Measurements from ENCODE around the gene LEMD1.
"Not testable (repeated sequence)": the region's sequence is repeated elsewhere in the genome, so short reads cannot be mapped to it uniquely, and the experiment has no call there.

Gene LEMD1

DNA sequence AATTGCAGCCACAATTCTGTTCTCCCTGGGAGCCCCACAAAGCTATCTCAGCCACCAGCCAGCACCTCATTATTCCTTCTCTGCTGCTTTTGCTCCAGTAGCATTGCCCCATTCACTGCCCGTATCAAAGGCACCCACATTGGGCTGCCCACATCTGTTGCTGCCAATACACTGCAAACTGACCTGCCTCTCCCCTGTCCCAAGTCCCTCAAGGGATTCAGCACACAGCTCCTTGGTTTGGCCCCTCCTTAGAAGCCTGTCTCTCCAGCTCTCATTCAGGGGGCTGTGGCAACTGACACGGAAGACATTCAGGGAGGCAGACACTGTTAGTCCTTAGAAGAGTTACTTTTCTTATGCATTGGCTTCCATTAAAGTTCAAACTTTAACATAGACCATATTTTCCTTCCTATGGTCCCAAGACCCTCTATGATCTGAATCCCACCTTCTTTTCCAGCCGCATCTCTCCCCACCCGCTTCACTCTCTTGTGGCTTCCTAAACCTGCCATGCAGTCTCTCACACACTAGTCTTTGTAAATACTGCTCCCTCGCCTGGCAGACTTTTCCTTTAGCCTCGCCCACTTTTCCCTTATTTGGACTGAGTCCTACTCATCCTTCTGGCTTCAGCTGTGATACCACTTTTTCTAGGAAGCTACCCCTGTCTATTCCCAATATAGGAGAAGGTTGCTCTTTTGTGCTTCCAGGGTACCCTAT is 45.9 kb downstream of the LEMD1 start:
- Histone ChIP-seq H2AFZ (ENCODE audit: low read depth, low read length) (peak overlapping the region; percentile 54), H3K9me3 (ENCODE audit: low read length) (no peaks in the 10 kb centered on the region), H3K27me3 (ENCODE audit: insufficient read depth, low read length) (peaks cover 20% of the 10 kb centered on the region), H3K36me3 (ENCODE audit: insufficient read depth, low read length) (no peaks in the 10 kb centered on the region), H3K4me1 (ENCODE audit: insufficient read depth, low read length) (peaks cover 20% of the 10 kb centered on the region), H3K4me3 (ENCODE audit: low read length) (no peak overlapping the region)

DNA sequence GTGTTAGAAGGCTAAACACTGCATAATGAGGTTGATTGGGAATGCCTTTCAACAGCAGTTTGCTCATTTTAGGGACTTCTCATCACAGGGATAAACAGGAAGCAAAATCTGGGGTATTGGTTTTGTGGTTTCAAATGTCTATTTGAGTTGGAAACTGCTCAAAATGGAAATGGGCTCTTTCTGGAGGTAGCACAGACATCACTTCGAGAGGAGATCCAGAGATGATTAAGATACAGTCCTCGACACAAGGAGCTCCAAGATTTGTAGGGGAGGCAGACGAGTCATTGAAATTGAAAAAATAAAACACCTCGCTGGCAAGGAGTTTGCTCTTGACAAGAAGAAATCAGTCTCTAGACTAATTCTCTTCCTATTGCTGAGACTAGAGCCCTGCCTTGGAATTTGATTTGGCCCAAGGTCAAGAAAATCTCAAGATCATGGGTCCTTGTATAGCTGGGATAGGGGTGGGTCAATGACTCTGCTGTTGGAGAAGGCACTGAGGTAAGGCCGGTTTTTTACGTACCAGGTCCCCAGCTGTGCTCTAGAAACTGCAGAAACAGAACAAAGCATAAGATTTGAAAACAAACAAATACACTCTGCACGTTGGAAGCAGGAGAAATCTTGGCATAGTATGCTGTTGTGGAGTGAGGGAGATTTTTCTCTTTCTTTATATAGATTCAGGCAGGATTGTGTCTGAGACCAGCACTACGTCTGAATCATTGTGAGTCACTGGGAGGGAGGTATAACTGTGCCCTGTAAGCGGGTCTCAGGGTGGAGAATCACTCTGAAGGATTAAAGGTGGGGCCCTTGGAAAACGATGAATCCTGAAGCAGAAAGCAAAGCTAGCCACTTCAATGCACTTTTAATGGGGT is 47.4 kb downstream of the LEMD1 start:
- Histone ChIP-seq H3K27me3 (ENCODE audit: insufficient read depth, low read length) (peaks cover 27% of the 10 kb centered on the region), H2AFZ (ENCODE audit: low read depth, low read length) (no peak overlapping the region), H3K4me3 (ENCODE audit: low read length) (no peak overlapping the region), H3K4me1 (ENCODE audit: insufficient read depth, low read length) (peaks cover 20% of the 10 kb centered on the region), H3K36me3 (ENCODE audit: insufficient read depth, low read length) (no peaks in the 10 kb centered on the region), H3K9me3 (ENCODE audit: low read length) (no peaks in the 10 kb centered on the region)

DNA sequence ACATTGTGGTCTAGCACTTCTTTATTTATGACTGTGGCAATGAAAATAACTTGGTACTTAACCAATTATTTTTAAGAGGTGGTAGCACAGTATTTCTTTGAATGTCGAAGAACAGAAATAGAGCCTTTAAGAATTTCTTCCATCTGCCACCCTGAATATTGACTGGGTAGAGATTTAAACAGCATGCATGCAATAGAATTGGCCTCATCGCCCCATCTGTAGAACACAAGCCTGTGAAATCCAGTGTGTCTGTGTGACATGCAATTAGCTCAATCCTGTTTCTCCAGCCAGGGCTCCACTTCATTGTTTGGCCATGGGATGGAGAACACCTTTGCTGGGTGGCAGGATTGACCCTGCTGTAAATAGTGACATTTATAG is 48.1 kb downstream of the LEMD1 start:
- H3K9me3 ChIP-seq (ENCODE audit: low read length) = no peaks in the 10 kb centered on the region
- no peak overlapping the region for H2AFZ ChIP-seq (ENCODE audit: low read depth, low read length)
- no peaks in the 10 kb centered on the region for H3K36me3 ChIP-seq (ENCODE audit: insufficient read depth, low read length)
- H3K4me1 ChIP-seq (ENCODE audit: insufficient read depth, low read length) = peaks cover 20% of the 10 kb centered on the region
- no peak overlapping the region for H3K4me3 ChIP-seq (ENCODE audit: low read length)
- peaks cover 31% of the 10 kb centered on the region for H3K27me3 ChIP-seq (ENCODE audit: insufficient read depth, low read length)

DNA sequence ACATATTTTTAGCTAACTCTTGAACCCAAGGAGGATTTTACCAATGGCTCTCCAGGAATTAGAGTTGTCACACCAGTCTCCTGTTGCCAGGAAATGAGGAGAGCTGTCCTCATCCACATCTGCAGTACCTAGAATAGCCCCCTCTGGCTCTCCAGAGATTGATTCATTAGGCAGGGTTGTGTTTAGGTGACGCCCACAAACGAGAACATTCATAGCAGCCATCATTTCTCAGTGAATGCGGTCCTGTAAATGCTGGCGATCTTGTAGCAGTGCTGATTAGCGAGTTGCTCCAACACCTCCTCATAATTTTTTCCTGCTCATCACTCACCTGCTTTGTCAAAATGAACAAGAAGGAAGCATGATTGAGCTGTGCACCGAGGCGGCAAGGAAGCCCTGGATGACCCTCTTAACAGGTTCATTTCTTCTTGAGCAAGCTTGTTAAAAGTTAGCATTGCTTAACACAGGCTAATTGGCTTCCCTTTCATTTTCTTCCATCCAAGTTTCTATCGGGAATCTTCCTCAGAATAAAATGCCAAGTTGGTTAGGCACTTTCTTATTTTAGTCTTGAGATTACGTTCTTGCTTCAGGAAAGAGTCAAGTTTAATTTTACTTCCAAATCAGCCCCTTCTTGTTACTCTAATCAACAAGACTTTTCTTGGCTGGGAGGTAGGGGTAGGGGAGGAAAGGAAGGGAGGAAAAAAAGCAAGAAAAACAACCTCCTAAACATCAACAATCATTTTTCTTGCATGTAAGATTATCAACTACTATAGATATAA is 48.6 kb downstream of the LEMD1 start:
- Histone ChIP-seq H3K9me3 (ENCODE audit: low read length) (no peaks in the 10 kb centered on the region), H2AFZ (ENCODE audit: low read depth, low read length) (no peak overlapping the region), H3K4me1 (ENCODE audit: insufficient read depth, low read length) (peaks cover 20% of the 10 kb centered on the region), H3K27me3 (ENCODE audit: insufficient read depth, low read length) (peaks cover 31% of the 10 kb centered on the region), H3K4me3 (ENCODE audit: low read length) (no peak overlapping the region), H3K36me3 (ENCODE audit: insufficient read depth, low read length) (no peaks in the 10 kb centered on the region)

DNA sequence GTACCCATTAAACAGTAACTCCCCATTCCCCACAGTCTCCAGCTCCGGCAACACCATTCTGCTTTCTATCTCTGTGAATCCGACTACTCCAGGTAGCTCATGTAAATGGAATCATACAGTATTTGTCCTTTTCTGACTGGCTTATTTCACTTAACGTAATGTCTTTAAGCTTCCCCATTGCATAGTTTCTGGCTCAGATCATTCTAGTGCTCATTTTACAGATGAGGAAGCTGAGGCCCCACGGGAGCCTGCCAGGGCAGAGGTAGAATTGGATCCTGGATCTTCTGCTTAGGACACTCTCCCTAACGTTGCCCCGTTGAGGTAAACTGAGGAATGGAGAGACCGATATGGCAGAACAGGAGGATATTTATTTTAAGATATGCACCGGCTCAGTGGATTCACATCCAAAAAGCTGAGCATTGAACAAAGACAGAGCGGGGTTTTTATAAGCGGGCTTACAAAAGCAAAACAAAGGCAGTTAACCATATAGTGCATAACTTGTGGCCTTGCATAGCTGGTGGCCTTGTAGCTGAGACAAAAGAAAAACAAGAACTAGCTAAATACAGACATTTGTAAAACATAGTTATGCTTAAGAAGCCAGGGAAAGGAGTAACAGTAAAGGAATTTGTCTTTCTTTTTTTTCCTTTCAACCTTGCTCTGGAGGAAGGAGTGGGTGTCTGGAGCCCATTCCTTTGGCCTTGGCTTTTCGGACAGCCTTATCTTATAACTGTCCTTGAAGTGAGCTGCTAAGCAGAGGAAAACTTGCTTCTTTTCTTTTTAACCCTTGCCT is 49.8 kb downstream of the LEMD1 start:
- Histone ChIP-seq H2AFZ (ENCODE audit: low read depth, low read length) (no peak overlapping the region), H3K4me3 (ENCODE audit: low read length) (no peak overlapping the region), H3K9me3 (ENCODE audit: low read length) (no peaks in the 10 kb centered on the region), H3K36me3 (ENCODE audit: insufficient read depth, low read length) (no peaks in the 10 kb centered on the region), H3K4me1 (ENCODE audit: insufficient read depth, low read length) (peaks cover 20% of the 10 kb centered on the region), H3K27me3 (ENCODE audit: insufficient read depth, low read length) (peaks cover 31% of the 10 kb centered on the region)

DNA sequence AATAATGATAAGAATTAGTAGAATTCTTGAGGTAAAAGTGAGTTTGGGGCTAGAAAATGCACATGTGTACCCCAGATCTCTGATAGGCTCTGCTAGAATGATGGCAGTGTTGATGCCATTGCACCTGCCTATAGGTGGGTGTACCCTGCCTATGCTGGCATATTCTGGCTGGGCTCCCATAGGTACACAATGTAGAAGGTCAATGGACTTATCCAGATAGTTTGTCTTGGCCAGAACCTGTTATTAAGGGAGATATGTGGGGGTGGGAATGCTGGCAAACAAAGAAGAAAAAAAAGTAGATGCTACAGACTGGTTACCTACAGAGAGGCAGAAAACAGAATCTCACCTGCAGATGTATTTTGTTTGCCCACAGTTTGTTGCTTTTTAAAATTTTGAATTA is 51.1 kb downstream of the LEMD1 start:
- Histone ChIP-seq H3K9me3 (ENCODE audit: low read length) (no peaks in the 10 kb centered on the region), H3K27me3 (ENCODE audit: insufficient read depth, low read length) (peaks cover 33% of the 10 kb centered on the region), H3K4me3 (ENCODE audit: low read length) (no peak overlapping the region), H3K4me1 (ENCODE audit: insufficient read depth, low read length) (peaks cover 22% of the 10 kb centered on the region), H3K36me3 (ENCODE audit: insufficient read depth, low read length) (no peaks in the 10 kb centered on the region), H2AFZ (ENCODE audit: low read depth, low read length) (no peak overlapping the region)

DNA sequence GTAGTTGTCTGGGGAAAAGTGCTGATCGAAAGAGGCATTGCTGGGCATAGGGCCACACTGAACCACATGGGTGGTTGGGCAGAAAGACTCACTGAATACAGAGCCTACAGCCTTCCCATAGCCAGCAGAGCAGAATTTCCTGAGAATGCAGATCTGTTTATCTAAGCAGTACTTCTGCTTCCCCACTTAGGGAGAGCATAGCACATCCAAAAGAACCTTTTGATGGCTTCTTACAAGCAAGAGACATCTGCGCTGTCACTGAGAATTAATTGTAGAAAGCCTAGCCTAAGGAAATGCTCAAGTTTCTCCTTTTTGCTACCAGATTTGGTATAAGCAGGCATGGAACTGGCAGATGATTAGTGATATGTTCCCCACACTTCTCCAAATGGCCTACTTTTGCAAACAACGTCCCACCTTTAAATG is 52.1 kb downstream of the LEMD1 start:
- Histone ChIP-seq H3K36me3 (ENCODE audit: insufficient read depth, low read length) (no peaks in the 10 kb centered on the region), H3K9me3 (ENCODE audit: low read length) (no peaks in the 10 kb centered on the region), H3K27me3 (ENCODE audit: insufficient read depth, low read length) (peaks cover 28% of the 10 kb centered on the region), H3K4me1 (ENCODE audit: insufficient read depth, low read length) (peaks cover 22% of the 10 kb centered on the region), H2AFZ (ENCODE audit: low read depth, low read length) (no peak overlapping the region), H3K4me3 (ENCODE audit: low read length) (no peak overlapping the region)

DNA sequence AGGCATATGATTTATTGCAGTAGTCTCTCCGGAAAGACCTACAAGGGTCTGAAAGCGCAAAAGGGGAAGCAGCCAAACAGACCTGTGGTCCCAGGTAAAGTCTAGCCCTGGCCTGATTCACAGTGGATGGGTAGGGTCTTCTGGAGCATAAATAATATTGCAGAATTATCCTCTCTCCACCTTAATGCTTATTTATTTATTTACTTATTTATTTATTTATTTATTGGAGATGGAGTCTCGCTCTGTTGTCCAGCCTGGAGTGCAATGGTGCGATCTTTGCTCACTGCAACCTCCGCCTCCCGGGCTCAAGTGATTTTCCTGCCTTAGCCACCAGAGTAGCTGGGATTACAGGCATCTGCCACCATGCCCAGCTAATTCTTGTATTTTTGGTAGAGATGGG is 53.4 kb downstream of the LEMD1 start:
- Histone ChIP-seq H3K36me3 (ENCODE audit: insufficient read depth, low read length) (no peaks in the 10 kb centered on the region), H2AFZ (ENCODE audit: low read depth, low read length) (no peak overlapping the region), H3K4me3 (ENCODE audit: low read length) (no peak overlapping the region), H3K27me3 (ENCODE audit: insufficient read depth, low read length) (peaks cover 18% of the 10 kb centered on the region), H3K4me1 (ENCODE audit: insufficient read depth, low read length) (peaks cover 20% of the 10 kb centered on the region), H3K9me3 (ENCODE audit: low read length) (no peaks in the 10 kb centered on the region)

DNA sequence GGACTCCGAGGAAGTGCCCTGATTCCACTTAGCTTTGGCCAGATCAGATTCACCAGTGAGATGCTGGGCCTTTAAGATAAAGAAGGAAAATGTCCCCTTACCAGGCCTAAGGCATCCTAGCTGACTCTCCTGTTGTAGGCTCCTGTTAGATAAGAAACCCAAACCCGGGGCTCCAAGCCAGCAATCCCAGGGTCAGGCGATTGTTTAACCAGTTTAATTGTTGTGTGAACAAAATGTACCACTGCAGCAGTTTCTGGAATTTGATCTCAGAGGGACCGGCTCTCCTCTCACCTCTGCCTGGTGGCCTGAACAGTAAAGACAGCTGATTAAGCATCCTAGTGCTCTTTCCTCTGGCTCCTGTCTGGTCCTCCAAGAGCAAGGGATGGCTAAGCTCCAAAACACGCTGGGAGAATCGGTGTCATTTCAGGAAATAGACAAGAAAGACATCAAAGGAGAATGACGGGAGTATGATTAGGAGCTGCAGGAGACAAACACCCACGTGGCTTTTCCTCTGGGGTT is 55.9 kb downstream of the LEMD1 start:
- H3K4me3 ChIP-seq (ENCODE audit: low read length) = no peak overlapping the region

DNA sequence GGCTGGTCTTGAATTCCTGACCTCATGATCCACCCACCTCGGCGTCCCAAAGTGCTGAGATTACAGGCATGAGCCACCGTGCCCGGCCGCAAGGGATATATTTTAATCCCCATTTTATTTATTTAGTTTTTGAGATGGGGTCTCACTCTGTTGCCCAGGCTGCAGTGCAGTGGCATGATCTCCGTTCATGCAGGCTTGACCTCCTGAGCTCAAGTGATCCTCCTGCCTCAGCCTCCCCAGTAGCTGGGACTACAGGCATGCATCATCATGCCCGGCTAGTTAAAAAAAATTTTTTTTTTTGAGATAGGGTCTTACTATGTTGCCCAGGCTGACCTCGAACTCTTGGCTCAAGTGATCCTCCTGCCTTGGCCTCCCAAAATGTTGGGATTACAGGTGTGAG is 56.8 kb downstream of the LEMD1 start:
- H3K4me1 ChIP-seq (ENCODE audit: insufficient read depth, low read length) = peaks cover 11% of the 10 kb centered on the region
- H2AFZ ChIP-seq (ENCODE audit: low read depth, low read length); H3K9me3 ChIP-seq (ENCODE audit: low read length); H3K4me3 ChIP-seq (ENCODE audit: low read length); H3K36me3 ChIP-seq (ENCODE audit: insufficient read depth, low read length); H3K27me3 ChIP-seq (ENCODE audit: insufficient read depth, low read length): not testable (repeated sequence)

More for the DNA sequence above, 55.9 kb downstream of the LEMD1 start:
- Histone ChIP-seq H3K4me1 (ENCODE audit: insufficient read depth, low read length) (peaks cover 8% of the 10 kb centered on the region), H2AFZ (ENCODE audit: low read depth, low read length) (peak overlapping the region; percentile 46), H3K36me3 (ENCODE audit: insufficient read depth, low read length) (no peaks in the 10 kb centered on the region), H3K9me3 (ENCODE audit: low read length) (no peaks in the 10 kb centered on the region), H3K27me3 (ENCODE audit: insufficient read depth, low read length) (peaks cover 13% of the 10 kb centered on the region)

DNA sequence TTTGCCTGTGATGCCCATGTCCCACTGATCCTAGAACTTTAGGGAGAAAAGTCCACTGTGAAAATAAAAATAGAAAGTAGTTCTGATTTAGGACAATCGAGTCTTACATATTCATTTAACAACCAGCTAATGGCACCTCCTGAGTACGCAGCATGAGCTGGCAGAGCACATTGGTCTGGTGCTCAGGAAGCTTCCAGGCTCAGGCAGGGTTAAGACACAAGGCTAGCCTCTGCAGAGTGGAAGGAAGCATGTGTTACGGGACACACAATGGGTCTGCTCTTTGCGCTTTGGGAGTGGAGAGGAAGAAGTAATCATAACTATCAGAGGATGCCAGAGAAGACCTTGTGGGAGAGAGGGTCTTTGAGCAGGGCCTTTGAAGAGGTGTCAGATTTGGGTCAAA is 61.0 kb downstream of the LEMD1 start:
- Histone ChIP-seq H3K27me3 (ENCODE audit: insufficient read depth, low read length) (no peaks in the 10 kb centered on the region), H3K4me3 (ENCODE audit: low read length) (no peak overlapping the region), H3K4me1 (ENCODE audit: insufficient read depth, low read length) (peaks cover 25% of the 10 kb centered on the region), H3K9me3 (ENCODE audit: low read length) (no peaks in the 10 kb centered on the region), H3K36me3 (ENCODE audit: insufficient read depth, low read length) (no peaks in the 10 kb centered on the region), H2AFZ (ENCODE audit: low read depth, low read length) (no peak overlapping the region)

DNA sequence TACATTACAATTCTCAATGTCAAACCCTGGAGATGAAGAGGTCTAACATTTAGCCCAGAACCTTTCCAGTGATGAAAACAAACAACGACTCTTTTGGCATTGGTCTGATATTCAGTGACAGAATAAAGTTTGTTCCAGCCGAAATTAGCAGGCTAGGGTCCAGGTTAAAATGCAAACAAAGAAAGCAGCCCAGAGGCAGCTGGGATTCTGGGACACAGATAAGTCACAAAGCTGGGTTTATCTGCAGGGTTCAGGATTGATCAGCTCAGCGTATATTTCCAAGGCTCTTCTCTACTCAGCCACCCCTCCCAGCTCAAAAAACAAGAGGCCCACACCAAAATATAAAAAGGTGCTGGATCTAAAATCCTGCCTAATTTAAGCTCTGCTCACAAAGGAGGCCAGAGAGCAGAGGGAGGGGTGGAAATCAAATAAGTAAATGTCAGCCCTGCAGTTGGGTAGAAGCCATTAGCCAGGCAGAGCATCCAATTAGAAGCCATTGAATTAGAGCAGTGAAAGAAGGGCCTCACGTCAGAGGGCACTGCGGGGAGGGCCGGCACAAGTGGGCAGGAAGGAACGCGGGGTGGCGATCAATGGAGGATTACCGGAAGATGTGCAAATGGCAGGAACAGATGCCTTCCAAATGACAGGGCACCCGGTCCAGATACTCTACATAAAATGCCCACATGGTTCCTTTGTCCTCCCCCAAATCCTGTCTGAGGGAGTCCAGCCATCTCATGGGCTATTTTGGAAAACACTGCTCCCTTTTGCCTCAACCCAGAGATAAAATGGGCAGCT is 61.9 kb downstream of the LEMD1 start:
- no peak overlapping the region for H3K4me3 ChIP-seq (ENCODE audit: low read length)
- no peaks in the 10 kb centered on the region for H3K36me3 ChIP-seq (ENCODE audit: insufficient read depth, low read length)
- H3K27me3 ChIP-seq (ENCODE audit: insufficient read depth, low read length) = no peaks in the 10 kb centered on the region
- H2AFZ ChIP-seq (ENCODE audit: low read depth, low read length) = peak overlapping the region; percentile 46
- H3K9me3 ChIP-seq (ENCODE audit: low read length) = no peaks in the 10 kb centered on the region
- peaks cover 30% of the 10 kb centered on the region for H3K4me1 ChIP-seq (ENCODE audit: insufficient read depth, low read length)
